SK-N-SH (cell line): ENCODE measurements around the gene TFAP2E.

ENCODE experiments used
- ELF1 ChIP-seq: IDR thresholded peaks from 2 replicates; pipeline ENCODE4 v1.4.0; 2012
- EP300 ChIP-seq, 2 experiments: IDR thresholded peaks; 2 replicates each; pipeline versions ENCODE4 v1.4.0 to v1.6.1; 2012; ENCODE audit warnings: borderline replicate concordance in 1 of 2, low read depth in 1 of 2, low read length in 1 of 2
- EZH2phosphoT487 ChIP-seq: fragments of 200-600 bp; sonication (generic); IDR thresholded peaks from 2 replicates; pipeline ENCODE4 v1.6.1; 2017; ENCODE audit warnings: low read depth, mixed run types, mild to moderate bottlenecking, antibody characterized with exemption, moderate library complexity, borderline replicate concordance
- GABPA ChIP-seq: IDR thresholded peaks from 2 replicates; pipeline ENCODE4 v1.4.0; 2012; ENCODE audit warnings: low read depth, mild to moderate bottlenecking
- MEF2A ChIP-seq: IDR thresholded peaks from 2 replicates; pipeline ENCODE4 v1.4.0; 2012; ENCODE audit warnings: low read depth, borderline replicate concordance
- NFIC ChIP-seq: IDR thresholded peaks from 2 replicates; pipeline ENCODE4 v1.4.0; 2012; ENCODE audit warnings: borderline replicate concordance
- POLR2AphosphoS5 ChIP-seq: IDR thresholded peaks from 2 replicates; pipeline ENCODE4 v1.6.1; 2012; ENCODE audit warnings: low read depth, low read length
- SMC3 ChIP-seq: IDR thresholded peaks from 2 replicates; pipeline ENCODE4 v1.6.1; 2012; ENCODE audit warnings: low read depth, low read length, improper control_type of control experiment
- TAF1 ChIP-seq: IDR thresholded peaks from 2 replicates; pipeline ENCODE4 v1.6.1; 2012; ENCODE audit warnings: low read depth, mild to moderate bottlenecking, low read length, moderate library complexity, borderline replicate concordance
- TF ChIP-seq, protein P1 (sequence below): fragments of 200-600 bp; sonication (generic); IDR thresholded peaks from 2 replicates; pipeline ENCODE4 v1.6.1; 2017; ENCODE audit warnings: antibody characterized with exemption, mild to moderate bottlenecking, moderate library complexity
- TF ChIP-seq, protein P2 (sequence below): IDR thresholded peaks from 2 replicates; pipeline ENCODE4 v1.6.1; 2012; ENCODE audit warnings: mild to moderate bottlenecking, low read depth, low read length, moderate library complexity

DNA sequence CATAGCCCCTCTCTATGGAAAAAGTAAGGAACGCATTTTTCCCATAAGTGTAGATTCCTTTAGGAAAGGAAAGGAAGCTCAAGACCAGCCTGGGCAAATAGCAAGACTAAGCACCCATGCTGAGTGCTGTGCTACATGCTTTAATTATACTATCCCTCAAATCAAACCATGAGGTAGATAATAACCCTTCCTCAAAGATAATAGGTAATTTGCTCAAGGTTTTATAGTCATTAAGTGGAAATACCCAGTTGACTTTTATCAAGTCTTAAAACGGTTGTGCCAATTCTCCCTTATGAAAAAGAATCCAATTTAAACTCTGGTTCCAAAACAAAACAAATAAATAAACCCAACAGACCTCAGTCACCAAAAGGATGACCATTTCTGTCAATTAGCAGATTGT is 19.3 kb upstream of the TFAP2E start:
- no peak for TF ChIP-seq NFIC
- TF ChIP-seq POLR2AphosphoS5: no peak
- TF ChIP-seq GABPA: no peak
- TF ChIP-seq ELF1: no peak
- TF ChIP-seq, protein P1, sequence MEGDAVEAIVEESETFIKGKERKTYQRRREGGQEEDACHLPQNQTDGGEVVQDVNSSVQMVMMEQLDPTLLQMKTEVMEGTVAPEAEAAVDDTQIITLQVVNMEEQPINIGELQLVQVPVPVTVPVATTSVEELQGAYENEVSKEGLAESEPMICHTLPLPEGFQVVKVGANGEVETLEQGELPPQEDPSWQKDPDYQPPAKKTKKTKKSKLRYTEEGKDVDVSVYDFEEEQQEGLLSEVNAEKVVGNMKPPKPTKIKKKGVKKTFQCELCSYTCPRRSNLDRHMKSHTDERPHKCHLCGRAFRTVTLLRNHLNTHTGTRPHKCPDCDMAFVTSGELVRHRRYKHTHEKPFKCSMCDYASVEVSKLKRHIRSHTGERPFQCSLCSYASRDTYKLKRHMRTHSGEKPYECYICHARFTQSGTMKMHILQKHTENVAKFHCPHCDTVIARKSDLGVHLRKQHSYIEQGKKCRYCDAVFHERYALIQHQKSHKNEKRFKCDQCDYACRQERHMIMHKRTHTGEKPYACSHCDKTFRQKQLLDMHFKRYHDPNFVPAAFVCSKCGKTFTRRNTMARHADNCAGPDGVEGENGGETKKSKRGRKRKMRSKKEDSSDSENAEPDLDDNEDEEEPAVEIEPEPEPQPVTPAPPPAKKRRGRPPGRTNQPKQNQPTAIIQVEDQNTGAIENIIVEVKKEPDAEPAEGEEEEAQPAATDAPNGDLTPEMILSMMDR: no peak
- TF ChIP-seq EP300 (IDR thresholded peaks at IDR 0.05; ENCODE audit: borderline replicate concordance in 1 of 2, low read depth in 1 of 2, low read length in 1 of 2): no peak
- TF ChIP-seq EZH2phosphoT487: no peak
- TF ChIP-seq SMC3: no peak
- no peak for TF ChIP-seq TAF1
- TF ChIP-seq, protein P2, sequence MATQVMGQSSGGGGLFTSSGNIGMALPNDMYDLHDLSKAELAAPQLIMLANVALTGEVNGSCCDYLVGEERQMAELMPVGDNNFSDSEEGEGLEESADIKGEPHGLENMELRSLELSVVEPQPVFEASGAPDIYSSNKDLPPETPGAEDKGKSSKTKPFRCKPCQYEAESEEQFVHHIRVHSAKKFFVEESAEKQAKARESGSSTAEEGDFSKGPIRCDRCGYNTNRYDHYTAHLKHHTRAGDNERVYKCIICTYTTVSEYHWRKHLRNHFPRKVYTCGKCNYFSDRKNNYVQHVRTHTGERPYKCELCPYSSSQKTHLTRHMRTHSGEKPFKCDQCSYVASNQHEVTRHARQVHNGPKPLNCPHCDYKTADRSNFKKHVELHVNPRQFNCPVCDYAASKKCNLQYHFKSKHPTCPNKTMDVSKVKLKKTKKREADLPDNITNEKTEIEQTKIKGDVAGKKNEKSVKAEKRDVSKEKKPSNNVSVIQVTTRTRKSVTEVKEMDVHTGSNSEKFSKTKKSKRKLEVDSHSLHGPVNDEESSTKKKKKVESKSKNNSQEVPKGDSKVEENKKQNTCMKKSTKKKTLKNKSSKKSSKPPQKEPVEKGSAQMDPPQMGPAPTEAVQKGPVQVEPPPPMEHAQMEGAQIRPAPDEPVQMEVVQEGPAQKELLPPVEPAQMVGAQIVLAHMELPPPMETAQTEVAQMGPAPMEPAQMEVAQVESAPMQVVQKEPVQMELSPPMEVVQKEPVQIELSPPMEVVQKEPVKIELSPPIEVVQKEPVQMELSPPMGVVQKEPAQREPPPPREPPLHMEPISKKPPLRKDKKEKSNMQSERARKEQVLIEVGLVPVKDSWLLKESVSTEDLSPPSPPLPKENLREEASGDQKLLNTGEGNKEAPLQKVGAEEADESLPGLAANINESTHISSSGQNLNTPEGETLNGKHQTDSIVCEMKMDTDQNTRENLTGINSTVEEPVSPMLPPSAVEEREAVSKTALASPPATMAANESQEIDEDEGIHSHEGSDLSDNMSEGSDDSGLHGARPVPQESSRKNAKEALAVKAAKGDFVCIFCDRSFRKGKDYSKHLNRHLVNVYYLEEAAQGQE: no peak
- no peak for TF ChIP-seq MEF2A
